ENCODE results near the gene PHB1. TPM values are rescaled to one million over a fixed set of nuclear protein-coding genes. Genes with fewer than 3 reads are reported as not detected.

Gene PHB1
- total RNA-seq, 1 donor from 2014 or later: 256 TPM

DNA sequence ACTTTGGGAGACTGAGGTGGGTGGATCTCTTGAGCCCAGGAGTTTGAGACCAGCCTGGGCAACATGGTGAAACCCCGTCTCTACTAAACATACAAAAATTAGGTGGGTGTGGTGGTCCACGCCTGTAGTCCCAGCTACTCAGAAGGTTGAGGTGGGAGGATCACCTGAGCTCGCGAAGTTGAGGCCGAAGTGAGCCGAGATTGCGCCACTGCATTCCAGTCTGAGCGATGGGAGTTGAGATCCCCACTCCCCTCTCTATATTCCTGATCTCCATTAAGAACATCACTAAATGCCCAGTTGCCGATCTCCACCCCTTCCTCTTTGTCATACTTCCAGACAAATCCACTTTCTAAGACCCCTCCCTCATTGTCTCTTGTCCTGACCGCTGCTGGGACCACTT, 28.3 kb downstream of the PHB1 start:
- no peak for TF ChIP-seq CTCF (conservative IDR thresholded peaks at IDR 0.05)
- Mint-ChIP-seq H3K27ac (ENCODE audit: unreplicated experiment) (peak overlapping the region; percentile 50), H3K4me3 (no peak overlapping the region), H3K36me3 (ENCODE audit: low read depth) (no peaks in the 10 kb centered on the region), H3K27me3 (ENCODE audit: low read depth) (no peaks in the 10 kb centered on the region), H3K9me3 (peaks cover 3% of the 10 kb centered on the region), H3K4me1 (peaks cover 35% of the 10 kb centered on the region)
- DNase-seq (ENCODE audit: low read depth, low spot score): no peak

GRCh38 chr17:49384951-49385350, 29.7 kb downstream of the PHB1 start:
- DNase-seq (ENCODE audit: low read depth, low spot score): no peak
- Mint-ChIP-seq H3K27ac (ENCODE audit: unreplicated experiment) (no peak overlapping the region), H3K9me3 (peaks cover 3% of the 10 kb centered on the region), H3K4me1 (peaks cover 21% of the 10 kb centered on the region), H3K36me3 (ENCODE audit: low read depth) (no peaks in the 10 kb centered on the region), H3K27me3 (ENCODE audit: low read depth) (no peaks in the 10 kb centered on the region), H3K4me3 (no peak overlapping the region)
- TF ChIP-seq CTCF (conservative IDR thresholded peaks at IDR 0.05): no peak

- H3K27ac Mint-ChIP-seq (ENCODE audit: unreplicated experiment): no peak overlapping the region
- no peak overlapping the region for H3K4me3 Mint-ChIP-seq
- H3K36me3 Mint-ChIP-seq (ENCODE audit: low read depth): no peaks in the 10 kb centered on the region
- no peak for DNase-seq (ENCODE audit: low read depth, low spot score)
- H3K4me1 Mint-ChIP-seq: peaks cover 14% of the 10 kb centered on the region
- peaks cover 3% of the 10 kb centered on the region for H3K9me3 Mint-ChIP-seq
- no peak for TF ChIP-seq CTCF (conservative IDR thresholded peaks at IDR 0.05)
- H3K27me3 Mint-ChIP-seq (ENCODE audit: low read depth): no peaks in the 10 kb centered on the region
These were observed 31.6 kb downstream of the PHB1 start for GRCh38 chr17:49383060-49383459.

DNA sequence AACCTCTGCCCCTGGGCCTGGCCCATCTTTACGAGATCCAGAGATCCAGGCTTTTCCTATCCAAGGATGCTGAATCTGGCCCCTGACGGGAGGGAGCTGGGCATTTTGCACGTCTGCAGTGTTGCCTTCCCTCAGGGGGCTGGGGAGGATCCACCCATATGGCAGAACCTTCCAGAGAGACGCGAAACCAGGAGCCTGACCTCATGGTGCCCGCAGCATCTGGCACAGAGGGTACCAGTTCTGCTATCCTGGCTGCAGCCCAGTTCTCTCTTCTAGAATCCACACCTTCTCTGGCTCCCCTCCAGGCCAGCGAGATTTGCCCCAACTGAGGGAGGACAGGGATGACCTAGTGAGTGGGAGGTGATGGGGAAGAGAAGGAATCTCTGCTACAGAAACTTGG, 32.1 kb downstream of the PHB1 start:
- H3K4me3 Mint-ChIP-seq: no peak overlapping the region
- H3K27ac Mint-ChIP-seq (ENCODE audit: unreplicated experiment): no peak overlapping the region
- no peaks in the 10 kb centered on the region for H3K36me3 Mint-ChIP-seq (ENCODE audit: low read depth)
- no peak for DNase-seq (ENCODE audit: low read depth, low spot score)
- no peak for TF ChIP-seq CTCF (conservative IDR thresholded peaks at IDR 0.05)
- peaks cover 3% of the 10 kb centered on the region for H3K9me3 Mint-ChIP-seq
- H3K27me3 Mint-ChIP-seq (ENCODE audit: low read depth): no peaks in the 10 kb centered on the region
- H3K4me1 Mint-ChIP-seq: peaks cover 12% of the 10 kb centered on the region

GRCh38 chr17:49381793-49382192, 32.9 kb downstream of the PHB1 start:
- no peak for TF ChIP-seq CTCF (conservative IDR thresholded peaks at IDR 0.05)
- Mint-ChIP-seq H3K36me3 (ENCODE audit: low read depth) (no peaks in the 10 kb centered on the region), H3K9me3 (peaks cover 3% of the 10 kb centered on the region), H3K27me3 (ENCODE audit: low read depth) (no peaks in the 10 kb centered on the region), H3K4me3 (no peak overlapping the region), H3K4me1 (peaks cover 11% of the 10 kb centered on the region), H3K27ac (ENCODE audit: unreplicated experiment) (peak overlapping the region; percentile 78)
- DNase-seq (ENCODE audit: low read depth, low spot score): no peak

GRCh38 chr17:49381033-49381432, 33.6 kb downstream of the PHB1 start:
- Mint-ChIP-seq H3K27ac (ENCODE audit: unreplicated experiment) (peak overlapping the region; percentile 6), H3K27me3 (ENCODE audit: low read depth) (no peaks in the 10 kb centered on the region), H3K9me3 (peaks cover 3% of the 10 kb centered on the region), H3K4me3 (no peak overlapping the region), H3K36me3 (ENCODE audit: low read depth) (no peaks in the 10 kb centered on the region), H3K4me1 (peaks cover 18% of the 10 kb centered on the region)
- no peak for DNase-seq (ENCODE audit: low read depth, low spot score)
- TF ChIP-seq CTCF (conservative IDR thresholded peaks at IDR 0.05): no peak

All from neural crest cell (in vitro differentiated cells).